Osteoblast (primary cell): Measurements from ENCODE around the gene PAK4. TPM values are rescaled to one million over a fixed set of nuclear protein-coding genes. Genes with fewer than 3 reads are reported as not detected.
A peak's percentile ranks its signal among the peaks of the same experiment; 100 is the strongest.

Experiments used
- DNase-seq: peaks from one replicate; pipeline ENCODE4 v3.0.0; 2011; ENCODE audit warnings: low spot score, mixed read lengths; ENCODE audit not compliant: insufficient read length; ENCODE audit errors: missing footprints
- H2AFZ ChIP-seq: 2 replicates; pipeline ENCODE4 v1.6.0; 2011; ENCODE audit warnings: mild to moderate bottlenecking, low read length
- H3K27ac ChIP-seq: 2 replicates; pipeline ENCODE4 v1.5.1; 2011; ENCODE audit warnings: mild to moderate bottlenecking, low read depth, low read length, moderate library complexity
- H3K27me3 ChIP-seq: 2 replicates; pipeline ENCODE4 v1.6.0; 2012; ENCODE audit warnings: mild to moderate bottlenecking, control low read depth, inconsistent platforms, low read length, moderate library complexity; ENCODE audit not compliant: insufficient read depth
- H3K36me3 ChIP-seq: 2 replicates; pipeline ENCODE4 v1.5.1; 2011; ENCODE audit warnings: mild to moderate bottlenecking, low read length, control low read depth, moderate library complexity; ENCODE audit not compliant: insufficient read depth
- H3K4me1 ChIP-seq: 2 replicates; pipeline ENCODE4 v1.5.1; 2011; ENCODE audit warnings: mild to moderate bottlenecking, low read length, control low read depth, moderate library complexity; ENCODE audit not compliant: insufficient read depth
- H3K4me2 ChIP-seq: 2 replicates; pipeline ENCODE4 v1.6.0; 2011; ENCODE audit warnings: mild to moderate bottlenecking, low read length; ENCODE audit not compliant: insufficient read depth
- H3K4me3 ChIP-seq: fragments of 200-600 bp; sonication (generic); 3 replicates; pipeline ENCODE4 v1.5.1; 2012; ENCODE audit warnings: mild to moderate bottlenecking, low read length, inconsistent platforms; ENCODE audit not compliant: insufficient read depth
- H3K79me2 ChIP-seq: 2 replicates; pipeline ENCODE4 v1.6.0; 2012; ENCODE audit warnings: mild to moderate bottlenecking, low read length, control low read depth, inconsistent platforms; ENCODE audit not compliant: insufficient read depth
- H3K9me3 ChIP-seq: 2 replicates; pipeline ENCODE4 v1.5.1; 2011; ENCODE audit warnings: low read depth, low read length, control low read depth
- H4K20me1 ChIP-seq: 2 replicates; pipeline ENCODE4 v1.6.0; 2012; ENCODE audit warnings: mild to moderate bottlenecking, low read length, control low read depth; ENCODE audit not compliant: insufficient read depth
- CTCF ChIP-seq: IDR thresholded peaks from 2 replicates; pipeline ENCODE4 v1.5.1; 2011; ENCODE audit warnings: mild to moderate bottlenecking, low read depth, low read length, moderate library complexity; ENCODE audit errors: extremely low read depth
- total RNA-seq: library from RNA; depleted of rRNA; stranded (reverse); fragments of >200 nt; gene quantifications from 2 replicates; pipeline ENCODE4 v1.2.3, GENCODE V29; 2012

PAK4 gene
- total RNA-seq, 1 donor = 9.4 TPM

GRCh38 chr19:39104186-39104596, 21.4 kb upstream of the PAK4 start:
- no peak overlapping the region for H3K4me2 ChIP-seq
- TF ChIP-seq CTCF = no peak
- H4K20me1 ChIP-seq = no peaks in the 10 kb centered on the region
- H3K4me3 ChIP-seq = no peak overlapping the region
- H3K4me1 ChIP-seq = no peaks in the 10 kb centered on the region
- no peaks in the 10 kb centered on the region for H3K27me3 ChIP-seq
- no peaks in the 10 kb centered on the region for H3K9me3 ChIP-seq
- H3K27ac ChIP-seq = no peak overlapping the region
- DNase-seq = peak; percentile 15
- H2AFZ ChIP-seq = no peak overlapping the region
- H3K79me2 ChIP-seq = no peaks in the 10 kb centered on the region
- H3K36me3 ChIP-seq = no peaks in the 10 kb centered on the region

- H3K27ac ChIP-seq = no peak overlapping the region
- TF ChIP-seq CTCF = no peak
- H4K20me1 ChIP-seq = no peaks in the 10 kb centered on the region
- peak; percentile 77 for DNase-seq
- H3K36me3 ChIP-seq = no peaks in the 10 kb centered on the region
- no peaks in the 10 kb centered on the region for H3K79me2 ChIP-seq
- no peaks in the 10 kb centered on the region for H3K9me3 ChIP-seq
- no peak overlapping the region for H3K4me3 ChIP-seq
- no peak overlapping the region for H3K4me2 ChIP-seq
- H2AFZ ChIP-seq = no peak overlapping the region
- no peaks in the 10 kb centered on the region for H3K27me3 ChIP-seq
- H3K4me1 ChIP-seq = no peaks in the 10 kb centered on the region
Measured at GRCh38 chr19:39106194-39106593, 19.4 kb upstream of the PAK4 start.

- TF ChIP-seq CTCF = no peak
- Histone ChIP-seq H2AFZ (no peak overlapping the region), H3K27me3 (no peaks in the 10 kb centered on the region)
Measured at GRCh38 chr19:39109641-39110040, 15.9 kb upstream of the PAK4 start.

GRCh38 chr19:39110263-39110967, 15.2 kb upstream of the PAK4 start:
- Histone ChIP-seq H3K4me3 (no peak overlapping the region), H3K4me2 (no peak overlapping the region), H2AFZ (no peak overlapping the region), H3K27ac (no peak overlapping the region), H3K27me3 (peaks cover 3% of the 10 kb centered on the region), H3K4me1 (peaks cover 8% of the 10 kb centered on the region), H3K36me3 (no peaks in the 10 kb centered on the region), H3K9me3 (no peaks in the 10 kb centered on the region), H3K79me2 (no peaks in the 10 kb centered on the region), H4K20me1 (no peaks in the 10 kb centered on the region)
- TF ChIP-seq CTCF = peak; percentile 80
- peak; percentile 89 for DNase-seq

More at GRCh38 chr19:39109641-39110040, 15.9 kb upstream of the PAK4 start:
- H3K4me3 ChIP-seq = no peak overlapping the region
- H4K20me1 ChIP-seq = no peaks in the 10 kb centered on the region
- no peaks in the 10 kb centered on the region for H3K36me3 ChIP-seq
- no peak overlapping the region for H3K4me2 ChIP-seq
- peak; percentile 66 for DNase-seq
- no peaks in the 10 kb centered on the region for H3K9me3 ChIP-seq
- no peaks in the 10 kb centered on the region for H3K79me2 ChIP-seq
- H3K4me1 ChIP-seq = peaks cover 8% of the 10 kb centered on the region
- H3K27ac ChIP-seq = no peak overlapping the region
